Measurements from ENCODE around the gene IL22RA1.

- TF ChIP-seq CTCF (conservative IDR thresholded peaks at IDR 0.05), result no peak; the same call in 1 of the 2 replicates
- TF ChIP-seq ZFX (IDR thresholded peaks at IDR 0.05), result no peak
These were observed 12.3 kb upstream of the IL22RA1 start for GRCh38 chr1:24155011-24155782.

All from C4-2B (cell line).